Measurements from ENCODE around the gene MUC21.

GRCh38 chr6:30948811-30949210 is 34.7 kb upstream of the MUC21 start:
- TF ChIP-seq CTCF (IDR thresholded peaks at IDR 0.05) (no peak), POLR2A (IDR thresholded peaks at IDR 0.05) (no peak)

Data from testis (tissue), 2 donors.